ENCODE measurements around the gene UACA. TPM values are rescaled to one million over a fixed set of nuclear protein-coding genes. Genes with fewer than 3 reads are reported as not detected.

UACA gene
- total and polyA plus RNA-seq, 2 of the 8 experiments (the other 6 are each of a cell fraction or from before 2014, with no cell fraction given), result 28.6 to 38.9 TPM

GRCh38 chr15:70680817-70681216 lies 82.5 kb downstream of the UACA start (continued):
- TF ChIP-seq EP300 (IDR thresholded peaks at IDR 0.05; ENCODE audit: borderline replicate concordance in 1 of 2, low read depth in 2 of 2, low read length in 2 of 2) (no peak), SP2 (IDR thresholded peaks at IDR 0.05; ENCODE audit: low read length) (no peak), SIX5 (IDR thresholded peaks at IDR 0.05; ENCODE audit: low read depth, low read length) (no peak)
